ENCODE measurements around the gene P2RX6.

The P2RX6 gene

GRCh38 chr22:21073482-21073881 lies 58.5 kb downstream of the P2RX6 start:
- H3K9ac ChIP-seq (ENCODE audit: low read length), result no peak overlapping the region
- H3K9me3 ChIP-seq (ENCODE audit: control insufficient read depth, low read depth, low read length), result no peaks in the 10 kb centered on the region
- H3K4me3 ChIP-seq (ENCODE audit: low read length), result no peak overlapping the region
- H3K36me3 ChIP-seq (ENCODE audit: control insufficient read depth, low read depth, low read length), result no peaks in the 10 kb centered on the region
- no peaks in the 10 kb centered on the region for H3K27me3 ChIP-seq (ENCODE audit: control insufficient read depth, insufficient read depth, low read length)
- H3K4me1 ChIP-seq (ENCODE audit: control insufficient read depth, low read depth, low read length), result no peaks in the 10 kb centered on the region
- H3K27ac ChIP-seq (ENCODE audit: low read length), result no peak overlapping the region

- no peak overlapping the region for H3K9ac ChIP-seq (ENCODE audit: low read length)
- no peak overlapping the region for H3K27ac ChIP-seq (ENCODE audit: low read length)
- no peaks in the 10 kb centered on the region for H3K4me1 ChIP-seq (ENCODE audit: control insufficient read depth, low read depth, low read length)
- no peaks in the 10 kb centered on the region for H3K27me3 ChIP-seq (ENCODE audit: control insufficient read depth, insufficient read depth, low read length)
- H3K9me3 ChIP-seq (ENCODE audit: control insufficient read depth, low read depth, low read length), result no peaks in the 10 kb centered on the region
- no peaks in the 10 kb centered on the region for H3K36me3 ChIP-seq (ENCODE audit: control insufficient read depth, low read depth, low read length)
- H3K4me3 ChIP-seq (ENCODE audit: low read length), result no peak overlapping the region
These were observed 59.2 kb downstream of the P2RX6 start for GRCh38 chr22:21074102-21074715.

GRCh38 chr22:21075516-21076138 lies 60.7 kb downstream of the P2RX6 start:
- Histone ChIP-seq H3K36me3 (ENCODE audit: control insufficient read depth, low read depth, low read length) (no peaks in the 10 kb centered on the region), H3K9me3 (ENCODE audit: control insufficient read depth, low read depth, low read length) (no peaks in the 10 kb centered on the region), H3K27ac (ENCODE audit: low read length) (no peak overlapping the region), H3K4me1 (ENCODE audit: control insufficient read depth, low read depth, low read length) (no peaks in the 10 kb centered on the region), H3K9ac (ENCODE audit: low read length) (no peak overlapping the region), H3K4me3 (ENCODE audit: low read length) (no peak overlapping the region), H3K27me3 (ENCODE audit: control insufficient read depth, insufficient read depth, low read length) (no peaks in the 10 kb centered on the region)

GRCh38 chr22:21076912-21077625 lies 62.1 kb downstream of the P2RX6 start:
- Histone ChIP-seq H3K4me3 (ENCODE audit: low read length) (no peak overlapping the region), H3K9me3 (ENCODE audit: control insufficient read depth, low read depth, low read length) (no peaks in the 10 kb centered on the region), H3K9ac (ENCODE audit: low read length) (no peak overlapping the region), H3K36me3 (ENCODE audit: control insufficient read depth, low read depth, low read length) (no peaks in the 10 kb centered on the region), H3K27me3 (ENCODE audit: control insufficient read depth, insufficient read depth, low read length) (no peaks in the 10 kb centered on the region), H3K27ac (ENCODE audit: low read length) (no peak overlapping the region), H3K4me1 (ENCODE audit: control insufficient read depth, low read depth, low read length) (no peaks in the 10 kb centered on the region)

Data from iPS-18a (cell line).